Tibial nerve (tissue), 4 donors: Measurements from ENCODE around the gene GALNT14. TPM values are rescaled to one million over a fixed set of nuclear protein-coding genes. Genes with fewer than 3 reads are reported as not detected.
"Not testable (repeated sequence)": the region's sequence is repeated elsewhere in the genome, so short reads cannot be mapped to it uniquely, and the experiment has no call there.

Experiments used
- DNase-seq, 2 donors: peaks; one replicate each; pipeline ENCODE4 v3.0.0-alpha.2; 2019; ENCODE audit warnings: low spot score in 2 of 2
- H3K27ac ChIP-seq, 4 donors: fragments of 200-600 bp; sonication (generic) in 3 of 4; one replicate each; pipeline ENCODE4 v1.5.1; 2017 to 2019; ENCODE audit warnings: mild to moderate bottlenecking in 1 of 4
- H3K27me3 ChIP-seq, 2 donors: fragments of 200-600 bp; sonication (generic) in 1 of 2; one replicate each; pipeline versions ENCODE4 v1.5.1 to v1.6.0; 2017 to 2019
- H3K36me3 ChIP-seq, 3 donors: fragments of 200-600 bp; sonication (generic); one replicate each; pipeline ENCODE4 v1.5.1; 2018 to 2019
- H3K4me1 ChIP-seq, 4 donors: fragments of 200-600 bp; sonication (generic) in 3 of 4; one replicate each; pipeline ENCODE4 v1.5.1; 2017 to 2019
- H3K4me3 ChIP-seq, 4 donors: fragments of 200-600 bp; sonication (generic) in 3 of 4; one replicate each; pipeline ENCODE4 v1.5.1; 2017 to 2019; ENCODE audit warnings: mild to moderate bottlenecking in 1 of 4, moderate library complexity in 1 of 4
- H3K9me3 ChIP-seq, 4 donors: fragments of 200-600 bp; sonication (generic) in 3 of 4; one replicate each; pipeline ENCODE4 v1.5.1; 2017 to 2019
- EP300 ChIP-seq, 2 donors: sonication (generic); formaldehyde crosslinking; IDR thresholded peaks; one replicate each; pipeline ENCODE4 v1.6.1; 2017; ENCODE audit warnings: antibody characterized with exemption in 2 of 2, mild to moderate bottlenecking in 1 of 2
- POLR2A ChIP-seq, 2 donors: fragments of 450-650 bp; IDR thresholded peaks; one replicate each; pipeline ENCODE4 v1.6.1; 2017; ENCODE audit warnings: antibody characterized with exemption in 2 of 2, mild to moderate bottlenecking in 2 of 2, moderate library complexity in 2 of 2
- WGBS, 2 donors: methylation state at CpG; one replicate each; pipeline ENCODE4 v1.1.5; 2018; 5-methylcytosine and 5-hydroxymethylcytosine counted together
- total RNA-seq, 4 donors: library from RNA; depleted of rRNA; stranded (reverse); fragments of >200 nt; gene quantifications; one replicate each; pipeline ENCODE4 v1.1.0, GENCODE V29; 2016
- TF ChIP-seq, protein P1 (sequence below), 5 experiments: fragments of 200-600 bp in 3 of 5; fragments of 450-650 bp in 2 of 5; sonication (generic) in 3 of 5; IDR thresholded peaks; one replicate each; pipeline ENCODE4 v1.5.1; 2016 to 2019; ENCODE audit warnings: antibody characterized with exemption in 5 of 5, mild to moderate bottlenecking in 3 of 5, moderate library complexity in 2 of 5

Gene GALNT14
- total RNA-seq, 4 donors from 2014 or later: 0.21 to 4.2 (median 0.78) TPM; not detected in 1

DNA sequence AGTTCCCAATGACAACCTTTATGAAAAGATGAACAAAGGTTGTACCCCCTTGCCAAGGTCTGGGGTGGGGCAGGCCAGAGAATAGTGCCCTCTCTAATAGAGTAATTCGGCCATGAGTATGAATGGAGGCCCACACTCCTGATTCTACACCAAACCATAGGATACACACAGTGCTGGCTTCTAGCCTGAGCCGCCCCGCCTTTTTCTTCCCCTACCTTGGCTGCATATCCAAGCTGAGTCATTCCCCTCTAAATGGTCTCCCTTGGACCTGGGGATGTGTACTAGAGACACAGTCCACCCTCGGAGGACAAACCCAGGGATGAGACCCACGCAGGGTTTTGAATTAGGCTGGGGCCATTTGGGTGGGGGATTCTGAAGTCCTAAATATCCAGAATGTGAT, 223.8 kb downstream of the GALNT14 start:
- TF ChIP-seq, protein P1, sequence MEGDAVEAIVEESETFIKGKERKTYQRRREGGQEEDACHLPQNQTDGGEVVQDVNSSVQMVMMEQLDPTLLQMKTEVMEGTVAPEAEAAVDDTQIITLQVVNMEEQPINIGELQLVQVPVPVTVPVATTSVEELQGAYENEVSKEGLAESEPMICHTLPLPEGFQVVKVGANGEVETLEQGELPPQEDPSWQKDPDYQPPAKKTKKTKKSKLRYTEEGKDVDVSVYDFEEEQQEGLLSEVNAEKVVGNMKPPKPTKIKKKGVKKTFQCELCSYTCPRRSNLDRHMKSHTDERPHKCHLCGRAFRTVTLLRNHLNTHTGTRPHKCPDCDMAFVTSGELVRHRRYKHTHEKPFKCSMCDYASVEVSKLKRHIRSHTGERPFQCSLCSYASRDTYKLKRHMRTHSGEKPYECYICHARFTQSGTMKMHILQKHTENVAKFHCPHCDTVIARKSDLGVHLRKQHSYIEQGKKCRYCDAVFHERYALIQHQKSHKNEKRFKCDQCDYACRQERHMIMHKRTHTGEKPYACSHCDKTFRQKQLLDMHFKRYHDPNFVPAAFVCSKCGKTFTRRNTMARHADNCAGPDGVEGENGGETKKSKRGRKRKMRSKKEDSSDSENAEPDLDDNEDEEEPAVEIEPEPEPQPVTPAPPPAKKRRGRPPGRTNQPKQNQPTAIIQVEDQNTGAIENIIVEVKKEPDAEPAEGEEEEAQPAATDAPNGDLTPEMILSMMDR (IDR thresholded peaks at IDR 0.05): no peak
- TF ChIP-seq POLR2A (IDR thresholded peaks at IDR 0.05) (no peak), EP300 (IDR thresholded peaks at IDR 0.05) (no peak)
- no peak for DNase-seq
- no peaks in the 10 kb centered on the region for H3K9me3 ChIP-seq
- H3K36me3 ChIP-seq: no peaks in the 10 kb centered on the region
- H3K27ac ChIP-seq: no peak overlapping the region
- no peaks in the 10 kb centered on the region for H3K4me1 ChIP-seq
- H3K27me3 ChIP-seq: no peaks in the 10 kb centered on the region
- 84 to 92% methylated on average over 5 of the region's 5 CpGs for WGBS, 2 donors
- H3K4me3 ChIP-seq: no peak overlapping the region

DNA sequence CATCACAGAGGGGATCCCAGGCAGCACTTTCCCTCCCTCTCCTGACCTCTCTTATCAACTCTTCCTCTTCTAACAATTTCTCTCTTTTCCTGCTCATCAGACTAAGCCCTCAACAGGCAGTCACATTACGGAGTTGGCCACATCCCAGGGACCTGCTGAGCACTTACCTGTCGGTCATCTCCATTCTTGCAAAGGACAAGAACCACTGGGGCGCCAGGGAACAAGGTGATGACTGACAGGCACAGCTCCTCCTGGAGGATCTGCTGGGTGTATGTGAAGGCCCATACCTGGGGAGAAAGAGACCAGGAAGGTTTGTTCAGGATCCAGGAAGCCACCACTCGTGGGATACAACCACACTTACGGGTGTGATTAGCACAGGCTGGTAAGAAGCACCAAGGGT, 226.2 kb downstream of the GALNT14 start:
- no peaks in the 10 kb centered on the region for H3K27me3 ChIP-seq
- H3K4me3 ChIP-seq: no peak overlapping the region
- 88 to 93% methylated on average over 5 of the region's 5 CpGs for WGBS, 2 donors
- no peaks in the 10 kb centered on the region for H3K4me1 ChIP-seq
- TF ChIP-seq, protein P1 (IDR thresholded peaks at IDR 0.05): no peak
- TF ChIP-seq POLR2A (IDR thresholded peaks at IDR 0.05) (no peak), EP300 (IDR thresholded peaks at IDR 0.05) (no peak)
- H3K36me3 ChIP-seq: no peaks in the 10 kb centered on the region
- no peaks in the 10 kb centered on the region for H3K9me3 ChIP-seq
- H3K27ac ChIP-seq: no peak overlapping the region
- no peak for DNase-seq

DNA sequence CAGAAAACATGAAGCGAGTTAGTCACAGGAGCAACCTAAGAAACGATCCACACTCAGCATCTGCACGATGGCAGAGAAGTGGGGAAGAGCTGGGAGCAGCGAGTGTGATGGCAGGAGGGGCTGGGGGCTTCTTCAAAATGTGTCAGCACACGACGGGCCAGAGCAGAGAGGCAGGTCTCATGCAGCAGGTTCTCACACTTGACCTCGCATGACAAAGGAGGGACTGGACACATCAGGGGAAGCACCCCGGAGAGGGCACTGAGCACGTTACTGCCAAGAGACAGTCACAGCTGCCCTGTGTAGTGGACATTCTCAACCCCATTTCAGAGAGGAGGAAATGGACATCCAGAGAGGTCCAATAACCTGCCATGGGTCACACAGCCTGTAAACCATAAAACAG, 226.9 kb downstream of the GALNT14 start:
- DNase-seq: no peak
- TF ChIP-seq EP300 (IDR thresholded peaks at IDR 0.05) (no peak), POLR2A (IDR thresholded peaks at IDR 0.05) (no peak)
- TF ChIP-seq, protein P1 (IDR thresholded peaks at IDR 0.05): no peak

DNA sequence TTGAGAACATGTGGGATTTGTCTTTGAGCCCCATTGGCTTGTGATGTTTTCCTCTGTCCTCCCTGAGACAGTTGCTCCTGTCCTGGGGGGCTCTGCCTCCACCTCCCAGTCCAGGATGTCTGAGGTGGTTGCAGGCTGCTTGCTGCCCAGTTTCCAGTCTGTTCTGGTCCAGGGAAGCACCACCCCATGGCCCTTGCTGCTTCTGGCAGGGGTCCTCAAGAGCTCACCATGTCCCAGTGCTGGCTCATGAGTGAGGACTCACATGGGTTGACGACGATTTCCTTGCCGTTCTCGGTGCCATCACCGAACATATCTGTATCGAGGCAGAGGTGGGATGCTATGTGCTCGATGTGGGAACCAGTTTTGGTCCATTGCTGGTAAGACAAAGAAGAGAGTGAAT, 227.6 kb downstream of the GALNT14 start:
- H3K4me1 ChIP-seq: no peaks in the 10 kb centered on the region

More for the DNA sequence above, 226.9 kb downstream of the GALNT14 start:
- no peaks in the 10 kb centered on the region for H3K36me3 ChIP-seq
- no peaks in the 10 kb centered on the region for H3K27me3 ChIP-seq
- no peak overlapping the region for H3K4me3 ChIP-seq
- H3K27ac ChIP-seq: no peak overlapping the region
- H3K4me1 ChIP-seq: no peaks in the 10 kb centered on the region
- no peaks in the 10 kb centered on the region for H3K9me3 ChIP-seq
- WGBS, 2 donors: 76% methylated on average over 9 of the region's 9 CpGs

DNA sequence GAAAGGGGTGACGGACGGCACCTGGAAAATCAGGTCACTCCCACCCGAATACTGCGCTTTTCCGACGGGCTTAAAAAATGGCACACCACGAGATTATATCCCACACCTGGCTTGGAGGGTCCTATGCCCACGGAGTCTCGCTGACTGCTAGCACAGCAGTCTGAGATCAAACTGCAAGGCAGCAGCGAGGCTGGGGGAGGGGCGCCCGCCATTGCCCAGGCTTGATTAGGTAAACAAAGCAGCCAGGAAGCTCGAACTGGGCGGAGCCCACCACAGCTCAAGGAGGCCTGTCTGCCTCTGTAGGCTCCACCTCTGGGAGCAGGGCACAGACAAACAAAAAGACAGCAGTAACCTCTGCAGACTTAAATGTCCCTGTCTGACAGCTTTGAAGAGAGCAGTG, 233.8 kb downstream of the GALNT14 start:
- not testable (repeated sequence) for H3K27me3 ChIP-seq, H3K36me3 ChIP-seq
- 80 to 82% methylated on average over 12 of the region's 14 CpGs for WGBS, 2 donors

More for the DNA sequence above, 227.6 kb downstream of the GALNT14 start:
- 91 to 97% methylated on average over 7 of the region's 7 CpGs for WGBS, 2 donors
- no peak for TF ChIP-seq EP300 (IDR thresholded peaks at IDR 0.05)
- no peak for TF ChIP-seq POLR2A (IDR thresholded peaks at IDR 0.05)
- TF ChIP-seq, protein P1 (IDR thresholded peaks at IDR 0.05): no peak
- no peak for DNase-seq
- Histone ChIP-seq H3K27ac (no peak overlapping the region), H3K4me3 (no peak overlapping the region), H3K36me3 (no peaks in the 10 kb centered on the region), H3K27me3 (no peaks in the 10 kb centered on the region), H3K9me3 (no peaks in the 10 kb centered on the region)

DNA sequence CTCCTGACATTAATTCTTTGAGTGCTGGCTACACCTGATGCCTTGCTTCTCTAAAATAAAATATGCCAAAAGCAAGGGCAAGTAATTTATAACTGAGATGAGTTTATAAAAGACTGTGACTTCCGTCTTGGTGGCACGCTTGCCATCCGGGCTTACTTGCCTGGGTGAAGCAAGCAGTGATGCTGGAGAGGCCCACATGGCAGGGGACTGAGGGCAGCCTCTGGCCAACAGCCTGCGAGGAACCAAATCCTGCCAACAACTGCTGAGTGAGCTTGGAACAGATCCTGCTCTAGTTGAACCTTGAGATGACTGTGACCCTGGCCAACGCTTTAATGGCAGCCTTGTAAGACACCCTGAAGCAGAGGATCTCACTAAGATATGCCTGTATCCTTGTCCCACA, 234.9 kb downstream of the GALNT14 start:
- Histone ChIP-seq H3K27me3 (no peaks in the 10 kb centered on the region), H3K9me3 (peaks cover 0 to 14% (median 0%) of the 10 kb centered on the region in 4 donors), H3K36me3 (no peaks in the 10 kb centered on the region), H3K4me3 (no peak overlapping the region), H3K4me1 (no peaks in the 10 kb centered on the region), H3K27ac (no peak overlapping the region)
- WGBS, 2 donors: 93 to 96% methylated on average over 5 of the region's 5 CpGs
- DNase-seq: no peak
- TF ChIP-seq, protein P1 (IDR thresholded peaks at IDR 0.05): no peak
- TF ChIP-seq EP300 (IDR thresholded peaks at IDR 0.05): no peak

More for the DNA sequence above, 233.8 kb downstream of the GALNT14 start:
- DNase-seq, H3K4me3 ChIP-seq, H3K4me1 ChIP-seq, H3K27ac ChIP-seq, H3K9me3 ChIP-seq: not testable (repeated sequence)
